Activated naive CD4-positive, alpha-beta T cell treated with Interleukin-2 at 50 U/mL for 16 hours (primary cell): Measurements from ENCODE around the gene CRIP1.
A peak's percentile ranks its signal among the peaks of the same experiment; 100 is the strongest.

Source experiments
- DNase-seq: peaks from one replicate; pipeline ENCODE4 v3.0.0-alpha.2; 2020

The CRIP1 gene

GRCh38 chr14:105536691-105537579 is 50.2 kb downstream of the CRIP1 start:
- no peak for DNase-seq

- DNase-seq = peak; percentile 76
Measured at GRCh38 chr14:105537580-105538474, 51.1 kb downstream of the CRIP1 start.
